NT2/D1 (cell line): Measurements from ENCODE around the gene AFF3.

Experiments used
- SUZ12 ChIP-seq: IDR thresholded peaks from 2 replicates; pipeline ENCODE4 v1.6.1; 2011; ENCODE audit not compliant: insufficient read length, insufficient read depth; ENCODE audit errors: extremely low read depth
- YY1 ChIP-seq: IDR thresholded peaks from 2 replicates; pipeline ENCODE4 v1.6.1; 2011; ENCODE audit not compliant: insufficient read length, insufficient read depth
- ZNF274 ChIP-seq: IDR thresholded peaks from 2 replicates; pipeline ENCODE4 v1.6.1; 2011; ENCODE audit warnings: mild to moderate bottlenecking, low read depth, low read length

GRCh38 chr2:100137318-100137717 is 5.1 kb downstream of the AFF3 start:
- TF ChIP-seq ZNF274 (no peak), YY1 (no peak), SUZ12 (no peak)
